GM19099 (cell line): ENCODE data around the gene TPM3.

Source experiments
- POLR2A ChIP-seq: IDR thresholded peaks from 3 replicates; pipeline ENCODE4 v1.6.1; 2011; ENCODE audit warnings: low read depth; ENCODE audit not compliant: insufficient read length; ENCODE audit errors: extremely low read depth

The TPM3 gene

GRCh38 chr1:154213274-154213673, 21.4 kb upstream of the TPM3 start:
- no peak for TF ChIP-seq POLR2A

DNA sequence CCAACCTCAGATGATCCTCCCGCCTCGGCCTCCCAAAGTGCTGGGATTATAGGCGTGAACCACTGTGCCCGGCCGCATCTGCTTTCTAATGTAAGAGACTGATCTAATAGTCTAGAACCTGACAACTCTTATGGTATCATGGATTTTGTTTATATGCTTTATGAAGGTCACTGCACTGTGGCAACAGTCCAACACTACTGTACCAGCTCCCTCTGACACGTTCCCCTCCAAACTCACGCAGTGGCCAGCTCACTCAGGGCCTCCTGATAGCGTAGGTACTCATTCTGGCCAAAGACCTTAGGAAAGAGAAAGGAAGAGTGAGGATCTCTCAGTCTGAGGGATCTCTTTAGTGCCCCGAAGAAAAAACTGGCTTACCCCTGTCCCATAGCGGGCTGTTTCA, 20.2 kb upstream of the TPM3 start:
- TF ChIP-seq POLR2A: no peak

- TF ChIP-seq POLR2A: no peak
Observed at GRCh38 chr1:154208677-154209388, 16.9 kb upstream of the TPM3 start.

GRCh38 chr1:154207262-154207661, 15.4 kb upstream of the TPM3 start:
- TF ChIP-seq POLR2A: no peak

GRCh38 chr1:154206196-154206595, 14.3 kb upstream of the TPM3 start, which contains the start of gene CFAP141:
CFAP141 (minus strand) TSS chr1:154206333; CDS start chr1:154206307, 26 bp downstream.
- no peak for TF ChIP-seq POLR2A

- no peak for TF ChIP-seq POLR2A
Observed at GRCh38 chr1:154199563-154199879, 7.6 kb upstream of the TPM3 start.

DNA sequence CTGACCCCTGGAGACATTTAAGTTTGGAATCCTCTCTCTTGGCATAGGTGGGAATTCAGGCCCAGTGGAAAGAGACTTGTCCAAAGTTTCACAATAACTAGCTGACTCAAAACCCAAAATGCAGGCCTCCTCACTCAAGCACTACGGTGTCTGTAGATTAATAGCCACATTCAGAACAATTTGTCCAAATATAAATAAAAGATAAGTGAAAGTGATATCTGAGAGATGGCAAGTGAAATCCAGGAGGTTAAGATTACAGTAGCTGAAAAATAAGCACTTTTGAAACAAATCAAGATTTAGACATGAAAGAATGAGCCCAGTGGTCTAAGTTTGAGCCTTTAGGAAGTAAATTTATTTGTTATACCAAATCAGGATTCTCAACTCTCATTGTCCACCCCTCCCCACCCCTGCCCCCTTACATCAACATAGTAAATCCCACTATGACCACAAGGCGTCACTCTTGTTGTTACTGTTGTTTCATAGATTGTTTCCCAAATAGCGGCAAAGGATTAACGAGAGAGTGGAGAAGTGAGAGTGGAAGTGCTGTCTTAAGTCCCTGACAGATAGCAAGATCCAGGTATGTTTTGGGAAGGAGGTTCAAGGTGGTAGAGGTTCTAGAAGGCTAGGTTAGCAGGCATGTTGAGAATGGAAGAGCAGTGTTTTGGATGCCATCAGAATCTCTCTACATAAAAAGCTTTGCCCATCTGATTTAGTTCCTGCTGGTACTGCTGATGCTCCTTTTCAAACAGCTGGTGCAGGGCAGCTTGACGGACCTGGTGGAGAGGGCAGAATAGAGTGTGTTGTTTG, 7.1 kb upstream of the TPM3 start:
- TF ChIP-seq POLR2A: no peak

DNA sequence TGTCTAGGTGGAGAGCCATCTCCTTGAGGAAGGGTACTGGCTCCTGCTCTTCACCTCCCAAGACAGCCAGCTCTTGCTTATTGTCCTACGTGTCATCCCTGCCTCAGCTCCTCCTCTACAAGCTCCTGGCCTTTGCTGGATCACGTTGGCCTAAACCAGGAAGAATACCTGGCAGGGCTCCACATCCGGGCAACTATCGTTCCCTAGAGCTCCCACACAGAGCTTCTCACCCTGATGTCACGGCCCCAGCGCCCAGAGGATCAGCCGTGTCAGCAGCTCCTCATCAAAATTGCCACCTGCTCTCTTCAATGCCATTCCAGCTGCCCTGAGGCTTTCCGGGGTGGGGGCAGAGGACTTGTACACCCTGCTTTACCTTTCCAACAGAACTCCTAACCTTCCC, 1.9 kb upstream of the TPM3 start:
- TF ChIP-seq POLR2A: no peak

- no peak for TF ChIP-seq POLR2A
Observed at GRCh38 chr1:154192476-154192875, 576 bp upstream of the TPM3 start.

- no peak for TF ChIP-seq POLR2A
Observed at GRCh38 chr1:154190550-154190949, 1.4 kb downstream of the TPM3 start.

GRCh38 chr1:154186852-154187501, 4.9 kb downstream of the TPM3 start:
- no peak for TF ChIP-seq POLR2A

DNA sequence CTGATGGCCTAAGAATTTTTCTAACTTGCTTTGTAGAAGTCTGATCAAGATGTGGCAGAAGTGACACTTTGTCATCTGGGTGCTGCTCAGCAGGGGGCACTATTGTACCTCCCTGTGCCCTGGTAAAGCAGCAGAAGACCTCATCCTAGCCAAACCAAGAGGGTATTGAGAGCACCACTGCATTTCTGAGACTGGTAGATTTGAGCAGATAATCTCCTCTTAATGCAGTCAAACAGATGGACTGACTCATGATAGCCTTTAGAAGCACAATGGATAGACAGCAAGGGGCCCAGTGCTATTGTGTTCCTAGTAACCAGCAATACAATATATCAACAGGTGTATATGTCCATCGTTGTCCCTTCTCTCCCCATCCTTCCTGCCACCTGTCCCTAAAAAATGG, 5.7 kb downstream of the TPM3 start:
- no peak for TF ChIP-seq POLR2A

- TF ChIP-seq POLR2A: peak; percentile 97
Observed at GRCh38 chr1:154183046-154183915, 8.6 kb downstream of the TPM3 start.

GRCh38 chr1:154182344-154183045, 9.4 kb downstream of the TPM3 start:
- TF ChIP-seq POLR2A: peak; percentile 56

- no peak for TF ChIP-seq POLR2A
Observed at GRCh38 chr1:154181944-154182343, 10.0 kb downstream of the TPM3 start.
